ENCODE results near the gene CEACAM16.
A peak's percentile ranks its signal among the peaks of the same experiment; 100 is the strongest.

Gene CEACAM16

GRCh38 chr19:44684892-44685863, 13.8 kb upstream of the CEACAM16 start:
- CTCF ChIA-PET: interaction anchor here (0.6 to 0.9 kb wide), 2 partner anchors 10 to 86 kb away, joined by 3 to 5 read pairs; no protein-coding TSS in a partner anchor
- TF ChIP-seq LEF1 (IDR thresholded peaks at IDR 0.05; ENCODE audit: borderline replicate concordance): no peak
- TF ChIP-seq NFRKB (IDR thresholded peaks at IDR 0.05): no peak
- no peak for TF ChIP-seq ZNF384 (IDR thresholded peaks at IDR 0.05)
- TF ChIP-seq ARNT (IDR thresholded peaks at IDR 0.05): no peak
- TF ChIP-seq SUZ12 (IDR thresholded peaks at IDR 0.05): no peak
- no peak for TF ChIP-seq TARDBP (IDR thresholded peaks at IDR 0.05)
- no peak for TF ChIP-seq PKNOX1 (IDR thresholded peaks at IDR 0.05)
- no peak for TF ChIP-seq SP1 (IDR thresholded peaks at IDR 0.05)
- POLR2A ChIA-PET: no interaction called here
- DNase-seq (ENCODE audit: extremely low spot score): no peak

GRCh38 chr19:44685877-44686276, 13.1 kb upstream of the CEACAM16 start:
- ChIA-PET POLR2A (no interaction called here), CTCF (interaction anchor here (0.9 kb wide), 1 partner anchor 9 kb away, joined by 5 read pairs; no protein-coding TSS in a partner anchor)
- no peak for DNase-seq (ENCODE audit: extremely low spot score)
- TF ChIP-seq ARNT (IDR thresholded peaks at IDR 0.05): no peak
- no peak for TF ChIP-seq PKNOX1 (IDR thresholded peaks at IDR 0.05)
- TF ChIP-seq NFRKB (IDR thresholded peaks at IDR 0.05): no peak

- DNase-seq (ENCODE audit: extremely low spot score): no peak
- POLR2A ChIA-PET: no interaction called here
- TF ChIP-seq FOXK2 (IDR thresholded peaks at IDR 0.05) (no peak), HDGF (IDR thresholded peaks at IDR 0.05; ENCODE audit: borderline replicate concordance) (no peak), ZNF384 (IDR thresholded peaks at IDR 0.05) (no peak), L3MBTL2 (conservative IDR thresholded peaks at IDR 0.05) (no peak), FOXM1 (IDR thresholded peaks at IDR 0.05; ENCODE audit: borderline replicate concordance) (no peak), CTBP1 (IDR thresholded peaks at IDR 0.05; ENCODE audit: borderline replicate concordance) (no peak), LEF1 (IDR thresholded peaks at IDR 0.05; ENCODE audit: borderline replicate concordance) (no peak), ELF4 (IDR thresholded peaks at IDR 0.05) (no peak), PKNOX1 (IDR thresholded peaks at IDR 0.05) (no peak)
- CTCF ChIA-PET: interaction anchor here (2.1 kb wide), 1 partner anchor 84 kb away, joined by 9 read pairs; no protein-coding TSS in a partner anchor
Observed at GRCh38 chr19:44686896-44687295, 12.1 kb upstream of the CEACAM16 start.

- no peak for TF ChIP-seq CTBP1 (IDR thresholded peaks at IDR 0.05; ENCODE audit: borderline replicate concordance)
- no peak for TF ChIP-seq L3MBTL2 (conservative IDR thresholded peaks at IDR 0.05)
- no peak for TF ChIP-seq ELF4 (IDR thresholded peaks at IDR 0.05)
- POLR2A ChIA-PET: no interaction called here
- DNase-seq (ENCODE audit: extremely low spot score): no peak
- CTCF ChIA-PET: interaction anchor here (0.7 to 2.1 kb wide), 2 partner anchors 24 to 83 kb away, joined by 4 to 9 read pairs; no protein-coding TSS in a partner anchor
Observed at GRCh38 chr19:44687888-44688287, 11.1 kb upstream of the CEACAM16 start.

GRCh38 chr19:44689290-44690130, 9.4 kb upstream of the CEACAM16 start:
- TF ChIP-seq SP1 (IDR thresholded peaks at IDR 0.05) (no peak), FOXM1 (IDR thresholded peaks at IDR 0.05; ENCODE audit: borderline replicate concordance) (no peak), HDGF (IDR thresholded peaks at IDR 0.05; ENCODE audit: borderline replicate concordance) (no peak), FOXA1 (IDR thresholded peaks at IDR 0.05) (no peak), PKNOX1 (IDR thresholded peaks at IDR 0.05) (no peak), BHLHE40 (IDR thresholded peaks at IDR 0.05; ENCODE audit: borderline replicate concordance) (no peak), NFRKB (IDR thresholded peaks at IDR 0.05) (no peak), ZNF384 (IDR thresholded peaks at IDR 0.05) (no peak), ARNT (IDR thresholded peaks at IDR 0.05) (no peak), CTBP1 (IDR thresholded peaks at IDR 0.05; ENCODE audit: borderline replicate concordance) (no peak), SUZ12 (IDR thresholded peaks at IDR 0.05) (no peak), L3MBTL2 (conservative IDR thresholded peaks at IDR 0.05) (no peak), ELF4 (IDR thresholded peaks at IDR 0.05) (no peak), LEF1 (IDR thresholded peaks at IDR 0.05; ENCODE audit: borderline replicate concordance) (no peak)
- ChIA-PET CTCF (interaction anchor here (0.6 to 1.8 kb wide), 9 partner anchors 13 to 138 kb away, joined by 3 to 6 read pairs (median 3); no protein-coding TSS in a partner anchor), POLR2A (interaction anchor here (1.1 to 1.2 kb wide), 2 partner anchors 46 to 95 kb away, joined by 3 to 4 read pairs; partner anchors contain the start of gene PVR)
- DNase-seq (ENCODE audit: extremely low spot score): peak; percentile 75

Measured in HEK293T (cell line).